Mesenteric fat pad (tissue), 1 donor: ENCODE data around the gene SMAD3. TPM values are rescaled to one million over a fixed set of nuclear protein-coding genes. Genes with fewer than 3 reads are reported as not detected.
"Not testable (repeated sequence)": the region's sequence is repeated elsewhere in the genome, so short reads cannot be mapped to it uniquely, and the experiment has no call there.

Experiments used
- DNase-seq: peaks from one replicate; pipeline ENCODE4 v3.0.0-alpha.2; 2020; ENCODE audit warnings: low spot score
- long read RNA-seq: library from polyadenylated mRNA; unstranded; transcript quantifications from one replicate; pipeline ENCODE4 v2.0.0, GENCODE V29; 2020
- total RNA-seq: library from RNA; stranded (reverse); fragmentation: NEBNext Ultra II Directional; extraction: Animal tissue kit (Norgen Biotek cat#: 25700); gene quantifications from one replicate; pipeline ENCODE4 v1.2.1, GENCODE V29; 2021
- donor health status: DM: yes; HTN: yes; CAD: no.

Gene SMAD3
- total RNA-seq = 71.9 TPM
- long read RNA-seq, full-length matches to known transcripts = 3 of 36 reads
- long read RNA-seq, partial matches to known transcripts = 7 of 36 reads
- long read RNA-seq, other reads (novel, unspliced or antisense) = 26 of 36 reads

- peak; percentile 97 for DNase-seq
Observed at GRCh38 chr15:67065531-67066005, at the start of gene SMAD3. SMAD3 (plus strand) TSS chr15:67065602; CDS start chr15:67066155, 553 bp downstream.

- DNase-seq = no peak
Observed at GRCh38 chr15:67017311-67017710, 48.1 kb upstream of the SMAD3 start.

GRCh38 chr15:67018026-67018425, 47.4 kb upstream of the SMAD3 start:
- DNase-seq = no peak

GRCh38 chr15:67018441-67018840, 47.0 kb upstream of the SMAD3 start:
- no peak for DNase-seq

GRCh38 chr15:67019069-67019468, 46.3 kb upstream of the SMAD3 start:
- DNase-seq = no peak

- DNase-seq = no peak
Observed at GRCh38 chr15:67019884-67020520, 45.4 kb upstream of the SMAD3 start.

- DNase-seq = not testable (repeated sequence)
Observed at GRCh38 chr15:67020668-67021067, 44.7 kb upstream of the SMAD3 start.

- DNase-seq = no peak
Observed at GRCh38 chr15:67021455-67021854, 43.9 kb upstream of the SMAD3 start.

- DNase-seq = no peak
Observed at GRCh38 chr15:67022587-67023105, 42.8 kb upstream of the SMAD3 start.

GRCh38 chr15:67023517-67024313, 41.7 kb upstream of the SMAD3 start:
- no peak for DNase-seq

- no peak for DNase-seq
Observed at GRCh38 chr15:67024314-67024997, 40.9 kb upstream of the SMAD3 start.

GRCh38 chr15:67024998-67025368, 40.4 kb upstream of the SMAD3 start:
- DNase-seq = no peak

GRCh38 chr15:67025719-67026609, 39.4 kb upstream of the SMAD3 start:
- no peak for DNase-seq

- DNase-seq = no peak
Observed at GRCh38 chr15:67026610-67026967, 38.8 kb upstream of the SMAD3 start.

GRCh38 chr15:67028440-67028839, 37.0 kb upstream of the SMAD3 start:
- not testable (repeated sequence) for DNase-seq

GRCh38 chr15:67030036-67030762, 35.2 kb upstream of the SMAD3 start:
- no peak for DNase-seq

GRCh38 chr15:67031331-67031730, 34.1 kb upstream of the SMAD3 start:
- no peak for DNase-seq

- DNase-seq = no peak
Observed at GRCh38 chr15:67032608-67033007, 32.8 kb upstream of the SMAD3 start.

GRCh38 chr15:67033012-67033411, 32.4 kb upstream of the SMAD3 start:
- DNase-seq = no peak

GRCh38 chr15:67033571-67034044, 31.8 kb upstream of the SMAD3 start:
- DNase-seq = no peak
